ENCODE measurements around the gene DGKD.

- TF ChIP-seq, protein P1, sequence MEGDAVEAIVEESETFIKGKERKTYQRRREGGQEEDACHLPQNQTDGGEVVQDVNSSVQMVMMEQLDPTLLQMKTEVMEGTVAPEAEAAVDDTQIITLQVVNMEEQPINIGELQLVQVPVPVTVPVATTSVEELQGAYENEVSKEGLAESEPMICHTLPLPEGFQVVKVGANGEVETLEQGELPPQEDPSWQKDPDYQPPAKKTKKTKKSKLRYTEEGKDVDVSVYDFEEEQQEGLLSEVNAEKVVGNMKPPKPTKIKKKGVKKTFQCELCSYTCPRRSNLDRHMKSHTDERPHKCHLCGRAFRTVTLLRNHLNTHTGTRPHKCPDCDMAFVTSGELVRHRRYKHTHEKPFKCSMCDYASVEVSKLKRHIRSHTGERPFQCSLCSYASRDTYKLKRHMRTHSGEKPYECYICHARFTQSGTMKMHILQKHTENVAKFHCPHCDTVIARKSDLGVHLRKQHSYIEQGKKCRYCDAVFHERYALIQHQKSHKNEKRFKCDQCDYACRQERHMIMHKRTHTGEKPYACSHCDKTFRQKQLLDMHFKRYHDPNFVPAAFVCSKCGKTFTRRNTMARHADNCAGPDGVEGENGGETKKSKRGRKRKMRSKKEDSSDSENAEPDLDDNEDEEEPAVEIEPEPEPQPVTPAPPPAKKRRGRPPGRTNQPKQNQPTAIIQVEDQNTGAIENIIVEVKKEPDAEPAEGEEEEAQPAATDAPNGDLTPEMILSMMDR (conservative IDR thresholded peaks at IDR 0.05; ENCODE audit: low read length): no peak
- no peak for TF ChIP-seq EZH2phosphoT487 (IDR thresholded peaks at IDR 0.05; ENCODE audit: borderline replicate concordance)
These were observed 103.8 kb downstream of the DGKD start for GRCh38 chr2:233458031-233458610.

Data from Loucy (cell line).